Endothelial cell (in vitro differentiated cells): ENCODE measurements around the gene RCOR1. TPM values are rescaled to one million over a fixed set of nuclear protein-coding genes. Genes with fewer than 3 reads are reported as not detected.
A peak's percentile ranks its signal among the peaks of the same experiment; 100 is the strongest.

Experiments used
- DNase-seq: peaks from one replicate; pipeline ENCODE4 v3.0.0; 2021; ENCODE audit warnings: low spot score
- H3K27ac Mint-ChIP-seq: one replicate; pipeline ENCODE4 v1.8.0; 2021; ENCODE audit warnings: mixed read lengths, inconsistent platforms; ENCODE audit not compliant: unreplicated experiment
- H3K27me3 Mint-ChIP-seq: one replicate; pipeline ENCODE4 v1.8.0; 2021; ENCODE audit warnings: mild to moderate bottlenecking, moderate library complexity, mixed read lengths, inconsistent platforms; ENCODE audit not compliant: unreplicated experiment
- H3K36me3 Mint-ChIP-seq: one replicate; pipeline ENCODE4 v1.8.0; 2021; ENCODE audit warnings: mild to moderate bottlenecking, low read depth, mixed read lengths, inconsistent platforms; ENCODE audit not compliant: unreplicated experiment
- H3K4me1 Mint-ChIP-seq: one replicate; pipeline ENCODE4 v1.8.0; 2021; ENCODE audit warnings: mild to moderate bottlenecking, mixed read lengths, inconsistent platforms; ENCODE audit not compliant: unreplicated experiment
- H3K4me3 Mint-ChIP-seq: one replicate; pipeline ENCODE4 v1.8.0; 2021; ENCODE audit warnings: mild to moderate bottlenecking, mixed read lengths, inconsistent platforms; ENCODE audit not compliant: unreplicated experiment
- H3K9me3 Mint-ChIP-seq: one replicate; pipeline ENCODE4 v1.8.0; 2021; ENCODE audit warnings: mixed read lengths, inconsistent platforms; ENCODE audit not compliant: unreplicated experiment
- CTCF ChIP-seq: fragments of 200-600 bp; sonication (generic); IDR thresholded peaks from one replicate; pipeline ENCODE4 v1.5.0; 2021; ENCODE audit warnings: antibody characterized with exemption; ENCODE audit not compliant: unreplicated experiment
- total RNA-seq: library from RNA; stranded (reverse); fragmentation: NEBNext Ultra II Directional; extraction: Animal tissue kit (Norgen Biotek cat#: 25700); gene quantifications from one replicate; pipeline ENCODE4 v1.2.1, GENCODE V29; 2021; ENCODE audit not compliant: unreplicated experiment

The RCOR1 gene
- total RNA-seq, 1 donor from 2014 or later: 51.6 TPM

DNA sequence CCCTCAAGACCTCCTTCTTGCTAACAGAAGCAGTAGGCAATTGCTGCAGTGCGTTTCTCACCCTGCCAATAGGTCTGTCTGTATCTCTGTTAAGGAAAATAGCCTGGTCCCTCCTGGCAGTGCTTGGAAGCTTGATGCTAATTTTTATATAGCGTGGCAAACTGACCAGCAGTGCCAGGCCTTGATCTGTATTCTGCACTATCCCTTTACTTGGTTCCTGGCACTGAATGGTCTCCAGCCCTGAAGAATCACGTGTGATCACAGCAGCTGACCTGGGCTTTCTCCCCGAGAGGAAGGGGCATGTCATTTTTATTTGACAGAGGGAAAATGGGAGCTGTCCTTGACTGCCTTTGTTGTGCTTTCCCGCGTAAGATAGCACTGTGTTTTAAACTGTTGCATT is 136.1 kb downstream of the RCOR1 start:
- Mint-ChIP-seq H3K4me3 (peak overlapping the region; percentile 42), H3K27me3 (peaks cover 16% of the 10 kb centered on the region), H3K27ac (peak overlapping the region; percentile 64), H3K4me1 (peaks cover 3% of the 10 kb centered on the region), H3K9me3 (no peaks in the 10 kb centered on the region), H3K36me3 (peaks cover 55% of the 10 kb centered on the region)
- no peak for DNase-seq
- TF ChIP-seq CTCF: no peak

- Mint-ChIP-seq H3K4me3 (no peak overlapping the region), H3K4me1 (peaks cover 3% of the 10 kb centered on the region), H3K27ac (no peak overlapping the region), H3K27me3 (peaks cover 16% of the 10 kb centered on the region), H3K36me3 (peaks cover 55% of the 10 kb centered on the region), H3K9me3 (no peaks in the 10 kb centered on the region)
- TF ChIP-seq CTCF: no peak
- DNase-seq: no peak
These were observed 136.8 kb downstream of the RCOR1 start for GRCh38 chr14:102729268-102729667.

DNA sequence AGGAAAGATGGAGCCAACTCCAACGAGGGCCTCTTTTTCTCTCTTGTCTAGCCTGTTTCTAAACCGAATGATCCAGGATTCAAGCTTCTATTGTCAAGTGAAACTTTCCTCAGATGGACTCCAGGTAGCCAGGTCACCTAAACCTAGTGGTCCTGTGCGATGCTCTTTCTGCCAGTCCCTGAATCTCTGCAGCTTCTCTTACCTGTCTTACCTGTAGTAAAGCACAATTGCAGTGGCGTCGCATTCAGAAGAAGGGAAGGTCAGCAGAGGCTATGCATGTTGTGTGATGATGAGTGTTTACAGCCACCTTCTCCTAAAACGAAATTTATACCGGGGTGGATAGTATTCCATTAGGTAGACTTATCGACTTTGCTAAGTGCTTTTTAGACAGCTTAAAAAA is 137.4 kb downstream of the RCOR1 start:
- Mint-ChIP-seq H3K36me3 (peaks cover 51% of the 10 kb centered on the region), H3K4me3 (no peak overlapping the region), H3K27me3 (peaks cover 16% of the 10 kb centered on the region), H3K4me1 (peaks cover 3% of the 10 kb centered on the region), H3K9me3 (no peaks in the 10 kb centered on the region), H3K27ac (no peak overlapping the region)
- no peak for TF ChIP-seq CTCF
- no peak for DNase-seq

GRCh38 chr14:102731101-102731870 is 138.8 kb downstream of the RCOR1 start:
- DNase-seq: no peak
- Mint-ChIP-seq H3K4me3 (peak overlapping the region; percentile 71), H3K27ac (no peak overlapping the region), H3K27me3 (peaks cover 19% of the 10 kb centered on the region), H3K9me3 (no peaks in the 10 kb centered on the region), H3K4me1 (peaks cover 3% of the 10 kb centered on the region), H3K36me3 (peaks cover 47% of the 10 kb centered on the region)
- no peak for TF ChIP-seq CTCF
